Kidney (tissue), 14 donors: Measurements from ENCODE around the gene CA10. TPM values are rescaled to one million over a fixed set of nuclear protein-coding genes. Genes with fewer than 3 reads are reported as not detected.

Experiments
- DNase-seq, 5 donors: peaks; one replicate each; pipeline ENCODE4 v3.0.0-alpha.2; 2013 to 2020
- FAIRE-seq: peaks from 2 replicates; lab custom pipeline; 2012; peaks lifted over from hg19 to GRCh38; lab: Jason Lieb, UNC
- H3K27ac ChIP-seq, 2 donors: one replicate each; pipeline ENCODE4 v1.7.0; 2013; ENCODE audit warnings: low read depth in 2 of 2, low read length in 2 of 2, inconsistent platforms in 1 of 2
- H3K27me3 ChIP-seq: one replicate; pipeline ENCODE4 v1.7.1; 2013; ENCODE audit warnings: low read length, inconsistent platforms; ENCODE audit not compliant: control insufficient read depth, insufficient read depth
- H3K36me3 ChIP-seq, 3 donors: one replicate each; pipeline versions ENCODE4 v1.7.0 to v1.7.1; 2013; ENCODE audit warnings: low read length in 3 of 3, control low read depth in 1 of 3, inconsistent platforms in 1 of 3; ENCODE audit not compliant: insufficient read depth in 3 of 3, control insufficient read depth in 2 of 3
- H3K4me1 ChIP-seq, 3 donors: one replicate each; pipeline versions ENCODE4 v1.7.0 to v1.7.1; 2013; ENCODE audit warnings: low read length in 3 of 3, inconsistent platforms in 1 of 3, low read depth in 1 of 3; ENCODE audit not compliant: control insufficient read depth in 2 of 3, insufficient read depth in 2 of 3
- H3K4me3 ChIP-seq, 3 donors: one replicate each; pipeline versions ENCODE4 v1.7.0 to v1.8.1; 2013; ENCODE audit warnings: low read length in 3 of 3, control low read depth in 1 of 3, inconsistent platforms in 1 of 3
- H3K9ac ChIP-seq, 3 donors: one replicate each; pipeline versions ENCODE4 v1.7.0 to v1.7.1; 2013; ENCODE audit warnings: low read length in 3 of 3, control low read depth in 1 of 3, inconsistent platforms in 1 of 3
- H3K9me3 ChIP-seq, 3 donors: one replicate each; pipeline versions ENCODE4 v1.7.0 to v1.7.1; 2013; ENCODE audit warnings: low read length in 3 of 3, control low read depth in 1 of 3, inconsistent platforms in 1 of 3; ENCODE audit not compliant: control insufficient read depth in 2 of 3, insufficient read depth in 1 of 3
- CTCF ChIP-seq: IDR thresholded peaks from 3 replicates; pipeline ENCODE4 v1.5.1; 2012; ENCODE audit warnings: mild to moderate bottlenecking, moderate library complexity, borderline replicate concordance; ENCODE audit not compliant: insufficient read depth; ENCODE audit errors: extremely low read depth
- intact Hi-C: fragments of 100-400 bp; cut with DNase I; formaldehyde crosslinking; loops from one replicate; pipeline ENCODE4 v1.11.1; 2022
- polyA plus RNA-seq: library from polyadenylated mRNA; stranded (reverse); fragments of 350-450 nt; fragmentation: Illumina TruSeq; extraction: RNeasy Lipid Tissue Mini Kit (QIAGEN cat#74804); gene quantifications from one replicate; pipeline ENCODE4 v1.2.3, GENCODE V29; 2014; ENCODE audit warnings: low read depth, low replicate concordance; ENCODE audit not compliant: insufficient read depth
- total RNA-seq: library from RNA; stranded (reverse); fragmentation: NEBNext Ultra II Directional; extraction: Animal tissue kit (Norgen Biotek cat#: 25700); gene quantifications from one replicate; pipeline ENCODE4 v1.2.1, GENCODE V29; 2021
- donor health status: control.
- donor health status: control.
- donor health status: control.
- donor health status: control.
- donor health status: control.
- donor health status: DM: yes; HTN: yes; CAD: no.
- donor health status: Normal renal cell carcinoma (clear cell type).

CA10 gene
- total and polyA plus RNA-seq, 2 donors from 2014 or later: 3.7 to 9.8 TPM

- Histone ChIP-seq H3K36me3 (no peaks in the 10 kb centered on the region), H3K9me3 (no peaks in the 10 kb centered on the region), H3K27ac (no peak overlapping the region), H3K4me3 (no peak overlapping the region), H3K4me1 (no peaks in the 10 kb centered on the region), H3K9ac (no peak overlapping the region), H3K27me3 (no peaks in the 10 kb centered on the region)
- intact Hi-C loops: no loop called here
- FAIRE-seq (no peak), DNase-seq (no peak)
- no peak for TF ChIP-seq CTCF
Observed at GRCh38 chr17:52036416-52036815, 122.1 kb downstream of the CA10 start.

- Histone ChIP-seq H3K9me3 (no peaks in the 10 kb centered on the region), H3K9ac (no peak overlapping the region), H3K36me3 (no peaks in the 10 kb centered on the region), H3K27ac (no peak overlapping the region), H3K4me3 (no peak overlapping the region), H3K4me1 (no peaks in the 10 kb centered on the region), H3K27me3 (no peaks in the 10 kb centered on the region)
- intact Hi-C loops: no loop called here
- FAIRE-seq (no peak), DNase-seq (peak in 1 of 5 donors; percentile 1)
- TF ChIP-seq CTCF: no peak
Observed at GRCh38 chr17:52035336-52035915, 123.1 kb downstream of the CA10 start.

GRCh38 chr17:52032454-52032853 lies 126.1 kb downstream of the CA10 start:
- DNase-seq: no peak
- H3K36me3 ChIP-seq: no peaks in the 10 kb centered on the region
- no peak overlapping the region for H3K4me3 ChIP-seq
- no peak overlapping the region for H3K9ac ChIP-seq
- no peak for FAIRE-seq
- no peaks in the 10 kb centered on the region for H3K9me3 ChIP-seq
- no peaks in the 10 kb centered on the region for H3K27me3 ChIP-seq
- no peak for TF ChIP-seq CTCF
- H3K27ac ChIP-seq: no peak overlapping the region
- intact Hi-C loops: no loop called here
- H3K4me1 ChIP-seq: no peaks in the 10 kb centered on the region

GRCh38 chr17:52030052-52030451 lies 128.5 kb downstream of the CA10 start:
- H3K9me3 ChIP-seq: no peaks in the 10 kb centered on the region
- no peak for TF ChIP-seq CTCF
- H3K9ac ChIP-seq: no peak overlapping the region
- no peaks in the 10 kb centered on the region for H3K4me1 ChIP-seq
- no peak overlapping the region for H3K27ac ChIP-seq
- no peaks in the 10 kb centered on the region for H3K36me3 ChIP-seq
- no peak overlapping the region for H3K4me3 ChIP-seq
- FAIRE-seq: no peak
- no peaks in the 10 kb centered on the region for H3K27me3 ChIP-seq
- intact Hi-C loops: no loop called here
- DNase-seq: no peak
